Breast epithelium (tissue), 4 donors: ENCODE data around the gene FIP1L1. TPM values are rescaled to one million over a fixed set of nuclear protein-coding genes. Genes with fewer than 3 reads are reported as not detected.

Experiments used
- DNase-seq, 2 donors: peaks; one replicate each; pipeline ENCODE4 v3.0.0-alpha.2; 2019; ENCODE audit warnings: low spot score in 2 of 2
- H3K27ac ChIP-seq, 2 donors: fragments of 200-600 bp; sonication (generic) in 1 of 2; one replicate each; pipeline ENCODE4 v1.5.1; 2016 to 2019; ENCODE audit warnings: mild to moderate bottlenecking in 1 of 2
- H3K27me3 ChIP-seq, 2 donors: fragments of 200-600 bp; sonication (generic) in 1 of 2; one replicate each; pipeline versions ENCODE4 v1.5.1 to v1.6.0; 2017 to 2019; ENCODE audit warnings: control low read depth in 1 of 2, mild to moderate bottlenecking in 1 of 2
- H3K36me3 ChIP-seq: fragments of 200-600 bp; one replicate; pipeline ENCODE4 v1.5.1; 2019
- H3K4me1 ChIP-seq, 2 donors: fragments of 200-600 bp; sonication (generic); one replicate each; pipeline ENCODE4 v1.5.1; 2016 to 2019; ENCODE audit warnings: control low read depth in 1 of 2
- H3K4me3 ChIP-seq, 3 donors: fragments of 200-600 bp; sonication (generic); 1 replicate in 2 of 3; 2 replicates in 1 of 3; pipeline ENCODE4 v1.5.1; 2016 to 2019; ENCODE audit warnings: mild to moderate bottlenecking in 3 of 3, moderate library complexity in 2 of 3
- H3K9me3 ChIP-seq, 2 donors: fragments of 200-600 bp; sonication (generic) in 1 of 2; one replicate each; pipeline ENCODE4 v1.5.1; 2016 to 2019; ENCODE audit warnings: control low read depth in 1 of 2
- CTCF ChIP-seq, 3 donors: fragments of 450-650 bp; IDR thresholded peaks; one replicate each; pipeline ENCODE4 v1.5.1; 2016 to 2017; ENCODE audit warnings: antibody characterized with exemption in 3 of 3, mild to moderate bottlenecking in 3 of 3, moderate library complexity in 3 of 3
- POLR2A ChIP-seq: fragments of 450-650 bp; IDR thresholded peaks from one replicate; pipeline ENCODE4 v1.6.1; 2016; ENCODE audit warnings: antibody characterized with exemption, mild to moderate bottlenecking, moderate library complexity
- POLR2AphosphoS5 ChIP-seq, 3 donors: sonication (generic); formaldehyde crosslinking; IDR thresholded peaks; one replicate each; pipeline ENCODE4 v1.6.1; 2017; ENCODE audit warnings: antibody characterized with exemption in 3 of 3
- intact Hi-C: fragments of 100-400 bp; cut with DNase I; formaldehyde crosslinking; loops from one replicate; pipeline ENCODE4 v1.15.1; 2023; ENCODE audit warnings: low total_unique reads
- total RNA-seq, 3 donors: library from RNA; depleted of rRNA; stranded (reverse); fragments of >200 nt; gene quantifications; one replicate each; pipeline ENCODE4 v1.1.0, GENCODE V29; 2016

Gene FIP1L1
- total RNA-seq, 3 donors from 2014 or later = 43.7 to 67.5 (median 52.4) TPM

- no peaks in the 10 kb centered on the region for H3K36me3 ChIP-seq
- H3K9me3 ChIP-seq = no peaks in the 10 kb centered on the region
- H3K27me3 ChIP-seq = no peaks in the 10 kb centered on the region
- peak overlapping the region in 1 of 2 donors; percentile 29 for H3K27ac ChIP-seq
- no peak for DNase-seq
- intact Hi-C loops = loop anchor here (5.0 kb wide), 1 partner anchor 388 kb away; no protein-coding TSS in a partner anchor
- no peak overlapping the region for H3K4me3 ChIP-seq
- TF ChIP-seq POLR2AphosphoS5 (IDR thresholded peaks at IDR 0.05) = no peak
- TF ChIP-seq POLR2A = no peak
- no peak for TF ChIP-seq CTCF (IDR thresholded peaks at IDR 0.05)
- H3K4me1 ChIP-seq = no peaks in the 10 kb centered on the region
Measured at GRCh38 chr4:53485658-53486040, 108.2 kb downstream of the FIP1L1 start.

- DNase-seq = no peak
- no peak for TF ChIP-seq POLR2A
- TF ChIP-seq POLR2AphosphoS5 (IDR thresholded peaks at IDR 0.05) = no peak
- TF ChIP-seq CTCF (IDR thresholded peaks at IDR 0.05) = no peak
- H3K27me3 ChIP-seq = no peaks in the 10 kb centered on the region
- no peaks in the 10 kb centered on the region for H3K9me3 ChIP-seq
- intact Hi-C loops = loop anchor here (5.0 kb wide), 1 partner anchor 390 kb away; no protein-coding TSS in a partner anchor
- H3K27ac ChIP-seq = no peak overlapping the region
- no peaks in the 10 kb centered on the region for H3K4me1 ChIP-seq
- H3K4me3 ChIP-seq = no peak overlapping the region
- H3K36me3 ChIP-seq = no peaks in the 10 kb centered on the region
Measured at GRCh38 chr4:53487766-53488165, 110.3 kb downstream of the FIP1L1 start.

DNA sequence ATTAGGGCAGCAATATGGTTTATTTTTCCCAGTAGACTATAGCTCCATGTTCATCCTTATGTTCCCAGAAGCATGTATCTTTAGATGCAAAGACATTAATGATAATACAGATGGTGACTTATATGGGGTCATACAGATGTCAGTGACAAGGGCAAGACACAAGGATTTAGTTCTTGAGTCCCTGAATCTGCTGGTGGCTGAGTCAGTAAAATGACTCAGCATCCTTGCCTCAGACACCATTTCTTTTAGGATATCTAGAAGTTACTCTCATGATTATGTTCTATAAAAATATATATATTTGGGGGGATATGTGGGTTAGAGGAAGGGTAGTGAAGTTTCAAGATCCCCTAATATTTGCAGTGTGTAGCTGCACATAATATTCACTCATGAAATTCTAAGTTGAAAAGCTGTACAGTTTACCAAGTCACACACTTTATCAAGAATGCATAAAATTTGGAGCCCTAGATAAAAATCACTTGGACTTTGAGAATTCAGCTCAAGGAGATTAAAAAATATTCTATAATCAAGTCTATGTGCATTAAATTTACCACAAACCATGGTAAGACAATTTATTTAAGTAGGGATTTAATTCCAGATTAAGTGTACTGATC lies 111.9 kb downstream of the FIP1L1 start:
- H3K4me1 ChIP-seq = no peaks in the 10 kb centered on the region
- intact Hi-C loops = loop anchor here (5.0 kb wide), 1 partner anchor 392 kb away; no protein-coding TSS in a partner anchor
- no peak overlapping the region for H3K4me3 ChIP-seq
- H3K36me3 ChIP-seq = no peaks in the 10 kb centered on the region
- no peak for DNase-seq
- H3K9me3 ChIP-seq = no peaks in the 10 kb centered on the region
- no peak for TF ChIP-seq POLR2AphosphoS5 (IDR thresholded peaks at IDR 0.05)
- no peak for TF ChIP-seq POLR2A
- no peak for TF ChIP-seq CTCF (IDR thresholded peaks at IDR 0.05)
- H3K27ac ChIP-seq = no peak overlapping the region
- no peaks in the 10 kb centered on the region for H3K27me3 ChIP-seq

GRCh38 chr4:53490161-53490956 lies 112.9 kb downstream of the FIP1L1 start:
- H3K36me3 ChIP-seq = no peaks in the 10 kb centered on the region
- H3K4me3 ChIP-seq = no peak overlapping the region
- H3K27me3 ChIP-seq = no peaks in the 10 kb centered on the region
- H3K27ac ChIP-seq = no peak overlapping the region
- no peaks in the 10 kb centered on the region for H3K4me1 ChIP-seq
- intact Hi-C loops = loop anchor here (10.0 kb wide), 1 partner anchor 724 kb away; no protein-coding TSS in a partner anchor
- DNase-seq = no peak
- H3K9me3 ChIP-seq = no peaks in the 10 kb centered on the region
- no peak for TF ChIP-seq POLR2A
- TF ChIP-seq POLR2AphosphoS5 (IDR thresholded peaks at IDR 0.05) = no peak
- TF ChIP-seq CTCF (IDR thresholded peaks at IDR 0.05) = no peak
